Measurements from ENCODE around the gene FAM32A. TPM values are rescaled to one million over a fixed set of nuclear protein-coding genes. Genes with fewer than 3 reads are reported as not detected.

The FAM32A gene
- total RNA-seq, 4 donors from 2014 or later: 67.9 to 93.9 (median 87.9) TPM

- no peak for DNase-seq
- 38 to 57% methylated on average over 2 of the region's 2 CpGs for WGBS, 2 donors
- no peaks in the 10 kb centered on the region for H3K9me3 ChIP-seq
- H3K27ac ChIP-seq: peak overlapping the region; percentile 22 to 77 (median 25)
- peaks cover 4 to 7% of the 10 kb centered on the region in 2 donors for H3K36me3 ChIP-seq
- no peaks in the 10 kb centered on the region for H3K27me3 ChIP-seq
- intact Hi-C loops (cut with DNase I): loop anchor here (5.0 kb wide), 1 partner anchor 85 kb away; the partner anchor contains the start of gene RAB8A
- TF ChIP-seq POLR2A (IDR thresholded peaks at IDR 0.05): no peak
- peaks cover 12 to 26% of the 10 kb centered on the region in 2 donors for H3K4me1 ChIP-seq
- peak overlapping the region in 1 of 3 donors; percentile 94 for H3K4me3 ChIP-seq (replicated peaks in 1 of 3)
Observed at GRCh38 chr19:16197188-16197621, 12.0 kb downstream of the FAM32A start.

- no peaks in the 10 kb centered on the region for H3K27me3 ChIP-seq
- no peaks in the 10 kb centered on the region for H3K9me3 ChIP-seq
- H3K27ac ChIP-seq: peak within 1 kb of the TSS; percentile 22 to 77 (median 25)
- H3K4me1 ChIP-seq: peaks cover 12 to 26% of the 10 kb centered on the region in 2 donors
- peaks cover 0 to 6% of the 10 kb centered on the region in 2 donors for H3K36me3 ChIP-seq
- H3K4me3 ChIP-seq (replicated peaks in 1 of 3): peak within 1 kb of the TSS; percentile 41 to 94 (median 73)
- DNase-seq: peak; percentile 99
- no peak for TF ChIP-seq CTCF (IDR thresholded peaks at IDR 0.05)
- TF ChIP-seq POLR2A (IDR thresholded peaks at IDR 0.05): peak in 1 of 2 donors; percentile 47
- WGBS, 2 donors: 0% methylated on average over 1 to 4 of the region's 65 CpGs
- intact Hi-C loops (cut with DNase I): loop anchor here (5.0 kb wide), 1 partner anchor 85 kb away; the partner anchor contains the start of gene RAB8A
Observed at GRCh38 chr19:16197622-16198369, 12.6 kb downstream of the FAM32A start, which contains the start of gene AP1M1. Gene AP1M1 (plus strand): TSS chr19:16197911. CDS start chr19:16198027, 116 bp downstream.

- H3K9me3 ChIP-seq: no peaks in the 10 kb centered on the region
- H3K36me3 ChIP-seq: peaks cover 2 to 9% of the 10 kb centered on the region in 2 donors
- H3K4me3 ChIP-seq (replicated peaks in 1 of 3): peak overlapping the region; percentile 41 to 94 (median 73)
- H3K27me3 ChIP-seq: no peaks in the 10 kb centered on the region
- no peak for DNase-seq
- TF ChIP-seq POLR2A (IDR thresholded peaks at IDR 0.05): no peak
- TF ChIP-seq CTCF (IDR thresholded peaks at IDR 0.05): no peak
- peak overlapping the region in 2 of 3 donors; percentile 22 to 77 for H3K27ac ChIP-seq
- 0 to 1% methylated on average over 6 to 7 of the region's 18 CpGs for WGBS, 2 donors
- intact Hi-C loops (cut with DNase I): loop anchor here (5.0 kb wide), 1 partner anchor 86 kb away; the partner anchor contains the start of gene RAB8A
- peaks cover 12 to 26% of the 10 kb centered on the region in 2 donors for H3K4me1 ChIP-seq
Observed at GRCh38 chr19:16198370-16198651, 13.1 kb downstream of the FAM32A start.

GRCh38 chr19:16199275-16199932 is 14.2 kb downstream of the FAM32A start:
- Histone ChIP-seq H3K27ac (no peak overlapping the region), H3K36me3 (peaks cover 11 to 19% of the 10 kb centered on the region in 2 donors), H3K4me3 (replicated peaks in 1 of 3) (no peak overlapping the region), H3K27me3 (no peaks in the 10 kb centered on the region), H3K4me1 (peaks cover 12 to 26% of the 10 kb centered on the region in 2 donors), H3K9me3 (no peaks in the 10 kb centered on the region)
- 78 to 88% methylated on average over 7 to 9 of the region's 9 CpGs for WGBS, 2 donors
- intact Hi-C loops (cut with DNase I): loop anchor here (5.0 kb wide), 1 partner anchor 87 kb away; the partner anchor contains the start of gene RAB8A
- DNase-seq: no peak
- TF ChIP-seq POLR2A (IDR thresholded peaks at IDR 0.05): no peak
- TF ChIP-seq CTCF (IDR thresholded peaks at IDR 0.05): no peak

- WGBS, 2 donors: 86 to 88% methylated on average over 20 of the region's 20 CpGs
- TF ChIP-seq CTCF (IDR thresholded peaks at IDR 0.05) (no peak), POLR2A (IDR thresholded peaks at IDR 0.05) (no peak)
- Histone ChIP-seq H3K9me3 (no peaks in the 10 kb centered on the region), H3K4me1 (peaks cover 12 to 26% of the 10 kb centered on the region in 2 donors), H3K27me3 (no peaks in the 10 kb centered on the region), H3K36me3 (peaks cover 15 to 21% of the 10 kb centered on the region in 2 donors), H3K4me3 (replicated peaks in 1 of 3) (no peak overlapping the region), H3K27ac (no peak overlapping the region)
- DNase-seq: peak in 1 of 2 donors; percentile 14
- intact Hi-C loops (cut with DNase I): no loop called here
Observed at GRCh38 chr19:16200038-16201010, 15.1 kb downstream of the FAM32A start.
